ENCODE results near the gene MAN2B2. TPM values are rescaled to one million over a fixed set of nuclear protein-coding genes. Genes with fewer than 3 reads are reported as not detected.
A peak's percentile ranks its signal among the peaks of the same experiment; 100 is the strongest.
"Not testable (repeated sequence)": the region's sequence is repeated elsewhere in the genome, so short reads cannot be mapped to it uniquely, and the experiment has no call there.

The MAN2B2 gene
- total and polyA plus RNA-seq, 5 donors = 11.5 to 38.4 (median 27.8) TPM

GRCh38 chr4:6619116-6619465, 44.1 kb downstream of the MAN2B2 start:
- ATAC-seq (no peak), DNase-seq (no peak)
- no peak overlapping the region for H3K4me3 ChIP-seq (ENCODE audit: low read length)
- WGBS = 96% methylated on average over 13 of the region's 13 CpGs
- no peaks in the 10 kb centered on the region for H3K4me1 ChIP-seq (ENCODE audit: control insufficient read depth, insufficient read depth, low read length)
- intact Hi-C loops (cut with DNase I) = no loop called here
- H3K27ac ChIP-seq (ENCODE audit: low read length) = no peak overlapping the region
- no peaks in the 10 kb centered on the region for H3K9me3 ChIP-seq (ENCODE audit: control insufficient read depth, low read length)
- no peaks in the 10 kb centered on the region for H3K27me3 ChIP-seq (ENCODE audit: control insufficient read depth, insufficient read depth)

DNA sequence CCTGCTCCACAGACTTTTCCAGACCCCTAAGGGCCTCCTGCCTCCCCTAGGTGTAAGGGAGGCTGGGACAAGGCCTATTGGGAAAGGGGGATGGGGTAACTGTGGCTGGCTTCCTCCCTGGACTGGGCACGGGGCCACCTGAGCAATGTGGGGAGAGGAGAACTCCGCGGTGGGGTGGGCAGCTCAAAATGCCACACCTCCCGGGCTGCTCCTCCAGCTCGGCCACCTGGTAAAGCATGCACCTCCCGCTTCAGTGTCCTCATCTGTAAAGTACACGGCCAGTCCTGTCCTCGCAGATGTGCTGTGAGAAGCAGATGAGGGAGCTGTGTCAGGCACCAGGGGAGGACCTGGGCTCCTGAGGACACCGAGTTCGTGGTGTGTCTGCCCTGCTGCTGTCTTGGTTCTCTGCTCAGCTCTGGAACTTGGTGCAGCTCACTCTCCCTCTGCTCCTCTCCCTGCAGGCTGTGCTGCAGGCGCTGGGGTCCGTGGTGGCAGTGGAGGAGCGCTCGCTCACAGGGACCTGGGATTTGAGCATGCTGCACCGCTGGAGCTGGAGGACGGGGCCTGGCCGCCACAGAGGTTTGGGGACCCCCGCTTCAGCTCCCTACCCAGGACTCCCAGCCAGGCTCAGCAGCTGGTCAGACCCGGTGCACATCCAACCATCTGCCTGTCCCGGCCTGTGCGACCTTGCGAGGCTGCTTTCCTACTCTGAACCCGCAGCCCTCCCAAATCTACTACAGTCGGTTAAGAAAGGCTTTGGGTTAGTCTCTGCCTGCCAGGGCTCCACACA, 44.7 kb downstream of the MAN2B2 start:
- DNase-seq (no peak), ATAC-seq (peak in 1 of 2 donors; percentile 34)
- Histone ChIP-seq H3K27ac (ENCODE audit: low read length) (no peak overlapping the region), H3K9me3 (ENCODE audit: control insufficient read depth, low read length) (no peaks in the 10 kb centered on the region), H3K27me3 (ENCODE audit: control insufficient read depth, insufficient read depth) (no peaks in the 10 kb centered on the region), H3K4me3 (ENCODE audit: low read length) (no peak overlapping the region), H3K4me1 (ENCODE audit: control insufficient read depth, insufficient read depth, low read length) (no peaks in the 10 kb centered on the region)
- intact Hi-C loops (cut with DNase I) = no loop called here
- 90% methylated on average over 24 of the region's 24 CpGs for WGBS

DNA sequence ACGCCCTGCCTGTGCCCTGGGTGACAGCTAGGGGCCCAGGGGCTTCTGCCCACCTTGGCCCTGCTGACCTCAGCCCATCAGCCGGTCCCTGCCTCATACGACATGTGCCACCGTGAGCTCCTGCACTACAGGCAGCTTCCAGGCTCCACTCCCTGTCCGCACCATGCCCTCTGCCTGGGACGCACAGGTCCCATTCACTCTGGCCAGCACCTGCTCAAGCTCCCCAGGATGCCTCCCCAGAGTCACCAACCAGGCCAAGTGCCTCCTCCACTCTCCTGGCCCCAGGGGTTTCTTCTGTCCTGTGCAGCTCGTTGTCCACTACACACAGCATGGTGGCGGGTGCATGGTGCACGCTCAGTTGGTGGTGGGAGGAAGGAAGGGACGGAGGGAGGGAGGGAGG, 45.3 kb downstream of the MAN2B2 start:
- Histone ChIP-seq H3K4me1 (ENCODE audit: control insufficient read depth, insufficient read depth, low read length) (no peaks in the 10 kb centered on the region), H3K9me3 (ENCODE audit: control insufficient read depth, low read length) (no peaks in the 10 kb centered on the region), H3K27ac (ENCODE audit: low read length) (no peak overlapping the region), H3K4me3 (ENCODE audit: low read length) (no peak overlapping the region), H3K27me3 (ENCODE audit: control insufficient read depth, insufficient read depth) (no peaks in the 10 kb centered on the region)
- peak in 1 of 2 donors; percentile 13 for ATAC-seq
- intact Hi-C loops (cut with DNase I) = no loop called here
- 93% methylated on average over 10 of the region's 10 CpGs for WGBS
- DNase-seq = no peak

DNA sequence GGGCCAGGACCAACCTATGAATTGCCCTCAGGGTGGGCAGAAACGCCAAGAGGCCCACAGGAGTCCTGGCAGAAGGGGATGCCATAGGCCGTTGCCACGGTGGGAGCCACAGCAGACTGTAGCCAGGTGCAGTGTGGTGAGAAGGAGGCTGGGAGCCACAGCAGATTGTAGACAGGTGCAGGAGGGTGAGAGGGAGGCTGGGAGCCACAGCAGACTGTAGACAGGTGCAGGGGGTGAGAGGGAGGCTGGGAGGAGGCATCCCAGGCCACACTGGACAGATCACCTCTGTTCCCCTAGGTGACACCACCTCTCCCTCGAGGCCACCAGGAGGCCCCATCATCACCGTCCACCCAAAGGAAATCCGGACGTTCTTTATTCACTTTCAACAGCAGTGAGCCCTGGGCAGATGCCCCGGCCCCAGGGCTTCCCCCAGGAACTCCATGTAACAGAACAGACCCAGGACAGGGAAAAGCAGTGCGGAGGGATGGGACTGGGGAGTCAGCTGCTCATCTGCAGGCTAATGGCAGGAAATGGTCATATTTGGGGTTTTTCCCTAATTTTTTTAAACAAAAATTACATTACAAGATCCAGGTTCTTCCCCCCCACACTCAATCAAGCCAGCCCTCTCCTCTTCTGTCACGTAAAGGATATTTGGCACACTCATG, 46.0 kb downstream of the MAN2B2 start:
- Histone ChIP-seq H3K4me3 (ENCODE audit: low read length) (no peak overlapping the region), H3K4me1 (ENCODE audit: control insufficient read depth, insufficient read depth, low read length) (no peaks in the 10 kb centered on the region), H3K27ac (ENCODE audit: low read length) (no peak overlapping the region), H3K27me3 (ENCODE audit: control insufficient read depth, insufficient read depth) (no peaks in the 10 kb centered on the region), H3K9me3 (ENCODE audit: control insufficient read depth, low read length) (no peaks in the 10 kb centered on the region)
- 82% methylated on average over 10 of the region's 10 CpGs for WGBS
- no peak for DNase-seq
- intact Hi-C loops (cut with DNase I) = no loop called here
- ATAC-seq = no peak

DNA sequence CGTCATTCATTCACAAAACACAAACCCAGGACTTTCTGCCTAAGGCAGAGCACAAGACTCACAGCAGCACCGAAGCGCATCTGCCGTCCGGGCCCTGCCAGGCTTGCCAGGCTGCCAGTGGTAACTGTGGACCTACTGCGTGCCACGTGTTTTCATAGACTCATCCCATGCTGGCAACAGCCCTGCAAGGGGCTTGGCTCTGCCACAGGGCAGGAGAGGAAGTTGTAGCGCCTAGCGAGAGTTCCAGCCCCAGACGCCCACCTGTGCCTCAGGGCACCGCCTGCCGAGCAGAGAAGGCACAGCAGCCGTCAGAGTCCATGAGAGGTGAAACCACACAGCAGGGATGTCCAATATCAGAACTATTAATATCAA, 46.6 kb downstream of the MAN2B2 start:
- H3K4me3 ChIP-seq (ENCODE audit: low read length) = no peak overlapping the region
- ATAC-seq (no peak), DNase-seq (no peak)
- intact Hi-C loops (cut with DNase I) = no loop called here
- no peaks in the 10 kb centered on the region for H3K9me3 ChIP-seq (ENCODE audit: control insufficient read depth, low read length)
- H3K4me1 ChIP-seq (ENCODE audit: control insufficient read depth, insufficient read depth, low read length) = no peaks in the 10 kb centered on the region
- 92% methylated on average over 13 of the region's 13 CpGs for WGBS
- H3K27me3 ChIP-seq (ENCODE audit: control insufficient read depth, insufficient read depth) = no peaks in the 10 kb centered on the region
- H3K27ac ChIP-seq (ENCODE audit: low read length) = no peak overlapping the region

GRCh38 chr4:6622744-6623143, 47.8 kb downstream of the MAN2B2 start:
- ATAC-seq (no peak), DNase-seq (no peak)
- Histone ChIP-seq H3K27ac (ENCODE audit: low read length) (no peak overlapping the region), H3K27me3 (ENCODE audit: control insufficient read depth, insufficient read depth) (no peaks in the 10 kb centered on the region), H3K4me3 (ENCODE audit: low read length) (no peak overlapping the region), H3K9me3 (ENCODE audit: control insufficient read depth, low read length) (no peaks in the 10 kb centered on the region), H3K4me1 (ENCODE audit: control insufficient read depth, insufficient read depth, low read length) (no peaks in the 10 kb centered on the region)
- intact Hi-C loops (cut with DNase I) = no loop called here
- WGBS = 90% methylated on average over 2 of the region's 2 CpGs

GRCh38 chr4:6625256-6625655, 50.3 kb downstream of the MAN2B2 start:
- intact Hi-C loops (cut with DNase I) = no loop called here

GRCh38 chr4:6626066-6626465, 51.1 kb downstream of the MAN2B2 start:
- no peaks in the 10 kb centered on the region for H3K27me3 ChIP-seq (ENCODE audit: control insufficient read depth, insufficient read depth)
- no peaks in the 10 kb centered on the region for H3K9me3 ChIP-seq (ENCODE audit: control insufficient read depth, low read length)
- no peaks in the 10 kb centered on the region for H3K4me1 ChIP-seq (ENCODE audit: control insufficient read depth, insufficient read depth, low read length)
- intact Hi-C loops (cut with DNase I) = no loop called here
- WGBS = 90% methylated on average over 11 of the region's 11 CpGs
- DNase-seq (no peak), ATAC-seq (no peak)
- no peak overlapping the region for H3K27ac ChIP-seq (ENCODE audit: low read length)
- no peak overlapping the region for H3K4me3 ChIP-seq (ENCODE audit: low read length)

More at GRCh38 chr4:6625256-6625655, 50.3 kb downstream of the MAN2B2 start:
- H3K4me3 ChIP-seq (ENCODE audit: low read length) = no peak overlapping the region
- no peaks in the 10 kb centered on the region for H3K4me1 ChIP-seq (ENCODE audit: control insufficient read depth, insufficient read depth, low read length)
- WGBS = 90% methylated on average over 9 of the region's 9 CpGs
- no peaks in the 10 kb centered on the region for H3K27me3 ChIP-seq (ENCODE audit: control insufficient read depth, insufficient read depth)
- ATAC-seq = no peak
- no peaks in the 10 kb centered on the region for H3K9me3 ChIP-seq (ENCODE audit: control insufficient read depth, low read length)
- DNase-seq = no peak
- no peak overlapping the region for H3K27ac ChIP-seq (ENCODE audit: low read length)

GRCh38 chr4:6627832-6628231, 52.8 kb downstream of the MAN2B2 start:
- intact Hi-C loops (cut with DNase I) = no loop called here
- no peaks in the 10 kb centered on the region for H3K9me3 ChIP-seq (ENCODE audit: control insufficient read depth, low read length)
- DNase-seq = no peak
- H3K4me3 ChIP-seq (ENCODE audit: low read length) = no peak overlapping the region
- no peaks in the 10 kb centered on the region for H3K27me3 ChIP-seq (ENCODE audit: control insufficient read depth, insufficient read depth)
- 82% methylated on average over 3 of the region's 3 CpGs for WGBS
- no peaks in the 10 kb centered on the region for H3K4me1 ChIP-seq (ENCODE audit: control insufficient read depth, insufficient read depth, low read length)
- no peak for ATAC-seq
- H3K27ac ChIP-seq (ENCODE audit: low read length) = no peak overlapping the region

GRCh38 chr4:6628484-6628883, 53.5 kb downstream of the MAN2B2 start:
- H3K4me1 ChIP-seq (ENCODE audit: control insufficient read depth, insufficient read depth, low read length); ATAC-seq; intact Hi-C loops (cut with DNase I); H3K27me3 ChIP-seq (ENCODE audit: control insufficient read depth, insufficient read depth); H3K4me3 ChIP-seq (ENCODE audit: low read length); DNase-seq; H3K9me3 ChIP-seq (ENCODE audit: control insufficient read depth, low read length); H3K27ac ChIP-seq (ENCODE audit: low read length): not testable (repeated sequence)
- 96% methylated on average over 1 of the region's 1 CpG for WGBS

- ATAC-seq (no peak), DNase-seq (no peak)
- Histone ChIP-seq H3K9me3 (ENCODE audit: control insufficient read depth, low read length) (no peaks in the 10 kb centered on the region), H3K27ac (ENCODE audit: low read length) (no peak overlapping the region), H3K4me1 (ENCODE audit: control insufficient read depth, insufficient read depth, low read length) (no peaks in the 10 kb centered on the region), H3K27me3 (ENCODE audit: control insufficient read depth, insufficient read depth) (no peaks in the 10 kb centered on the region), H3K4me3 (ENCODE audit: low read length) (no peak overlapping the region)
- intact Hi-C loops (cut with DNase I) = no loop called here
- 97% methylated on average over 4 of the region's 4 CpGs for WGBS
Measured at GRCh38 chr4:6632125-6632524, 57.1 kb downstream of the MAN2B2 start.
